ENCODE data around the gene UTF1.

The UTF1 gene

DNA sequence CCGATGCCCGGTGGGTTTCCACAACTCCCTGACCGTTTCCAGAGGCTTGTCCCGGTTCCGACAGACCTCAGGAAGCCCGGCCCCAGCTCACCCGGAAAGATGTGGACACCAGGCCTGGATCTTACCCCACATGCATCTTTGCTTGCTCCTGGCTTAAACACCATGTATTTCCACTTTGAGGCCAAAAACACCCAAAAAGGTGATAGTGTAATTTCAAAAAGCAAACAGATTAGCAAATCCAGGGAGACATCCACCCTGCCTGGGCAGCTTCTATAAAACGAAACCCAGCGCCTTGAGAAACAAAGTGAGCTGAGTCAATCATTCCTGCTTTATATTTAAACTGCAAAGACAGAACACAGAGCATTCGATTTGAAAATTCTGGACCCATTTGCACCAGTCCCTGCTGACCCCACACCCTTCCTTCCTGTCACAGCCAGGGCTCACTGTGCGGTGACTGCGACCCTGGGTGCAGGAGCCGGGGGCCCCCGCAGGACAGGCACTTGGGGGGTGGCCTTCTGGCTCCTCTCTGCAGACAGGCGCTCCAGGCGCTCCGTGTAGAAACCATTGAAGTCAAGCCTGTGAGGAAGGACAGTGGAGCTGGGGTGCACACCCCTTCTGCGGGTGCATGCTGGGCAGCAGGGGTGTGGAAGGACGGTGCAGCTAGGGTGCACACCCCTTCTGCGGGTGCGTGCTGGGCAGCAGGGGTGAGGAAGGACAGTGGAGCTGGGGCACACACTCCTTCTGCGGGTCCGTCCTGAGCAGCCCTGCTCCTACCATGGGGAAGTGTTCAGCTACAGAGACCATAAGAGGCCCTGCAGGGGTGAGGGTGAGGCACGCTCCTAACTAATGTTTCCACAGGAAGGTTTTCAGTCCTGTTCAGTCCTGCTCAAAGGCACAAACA is 49.6 kb downstream of the UTF1 start:
- FAIRE-seq = no peak

GRCh38 chr10:133280391-133281059 is 50.5 kb downstream of the UTF1 start:
- no peak for FAIRE-seq

GRCh38 chr10:133281084-133281483 is 51.1 kb downstream of the UTF1 start:
- no peak for FAIRE-seq
